NCI-H2227 treated with DMSO at 0.1 percent for 48 hours (cell line): ENCODE data around the gene MLKL.
A peak's percentile ranks its signal among the peaks of the same experiment; 100 is the strongest.

Experiments
- DNase-seq: peaks from one replicate; lab custom pipeline; 2025; lab: John Stamatoyannopoulos, UW

The MLKL gene

GRCh38 chr16:74700438-74701225 lies at the start of gene MLKL:
TSS of gene MLKL (minus strand) at chr16:74700862. CDS start at chr16:74695757, 5,105 bp downstream.
- no peak for DNase-seq

- DNase-seq, result no peak
Measured at GRCh38 chr16:74749291-74750055, 48.8 kb upstream of the MLKL start.

GRCh38 chr16:74748616-74749026 lies 48.0 kb upstream of the MLKL start:
- no peak for DNase-seq

- no peak for DNase-seq
Measured at GRCh38 chr16:74747716-74748615, 47.3 kb upstream of the MLKL start.

- DNase-seq, result no peak
Measured at GRCh38 chr16:74745926-74746325, 45.3 kb upstream of the MLKL start.

GRCh38 chr16:74745109-74745615 lies 44.5 kb upstream of the MLKL start:
- DNase-seq, result no peak

GRCh38 chr16:74744566-74744965 lies 43.9 kb upstream of the MLKL start:
- DNase-seq, result no peak

- DNase-seq, result peak; percentile 58
Measured at GRCh38 chr16:74743668-74744299, 43.1 kb upstream of the MLKL start.

- DNase-seq, result no peak
Measured at GRCh38 chr16:74743045-74743667, 42.5 kb upstream of the MLKL start.

- no peak for DNase-seq
Measured at GRCh38 chr16:74742051-74742481, 41.4 kb upstream of the MLKL start.

GRCh38 chr16:74740795-74741304 lies 40.2 kb upstream of the MLKL start:
- no peak for DNase-seq

- no peak for DNase-seq
Measured at GRCh38 chr16:74739275-74739674, 38.6 kb upstream of the MLKL start.

GRCh38 chr16:74738816-74739215 lies 38.2 kb upstream of the MLKL start:
- DNase-seq, result no peak

GRCh38 chr16:74738113-74738541 lies 37.5 kb upstream of the MLKL start:
- DNase-seq, result no peak

- no peak for DNase-seq
Measured at GRCh38 chr16:74737521-74737920, 36.9 kb upstream of the MLKL start.

GRCh38 chr16:74736531-74737157 lies 36.0 kb upstream of the MLKL start:
- no peak for DNase-seq

GRCh38 chr16:74735554-74735953 lies 34.9 kb upstream of the MLKL start:
- no peak for DNase-seq

- no peak for DNase-seq
Measured at GRCh38 chr16:74735162-74735452, 34.4 kb upstream of the MLKL start.

- no peak for DNase-seq
Measured at GRCh38 chr16:74734361-74735161, 33.9 kb upstream of the MLKL start.
